ENCODE measurements around the gene AEBP1.

Gene AEBP1

DNA sequence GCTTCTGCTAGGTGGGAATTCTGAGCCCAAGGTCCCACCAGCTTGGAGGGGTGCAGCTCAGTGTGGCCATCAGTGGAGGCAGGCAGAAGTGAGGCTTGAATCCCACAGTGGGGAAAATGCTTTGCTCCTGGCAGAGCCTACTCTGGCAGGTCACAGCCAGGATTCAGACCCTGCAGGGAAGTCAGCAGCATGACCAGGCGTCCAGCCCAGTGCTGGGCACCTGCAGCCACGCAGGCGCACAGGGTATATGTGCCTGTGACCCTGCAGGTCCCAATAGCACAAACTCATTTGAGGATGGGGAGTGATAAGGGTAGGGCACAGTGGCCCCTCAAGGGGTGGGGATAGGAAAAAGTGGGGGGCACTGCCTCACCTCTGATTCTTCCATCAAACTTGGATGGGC lies 8.4 kb upstream of the AEBP1 start:
- H3K9ac ChIP-seq: no peak overlapping the region
- H3K27me3 ChIP-seq (ENCODE audit: control insufficient read depth, insufficient read depth, low read length): no peaks in the 10 kb centered on the region
- no peak overlapping the region for H2AFZ ChIP-seq
- H3K79me2 ChIP-seq: no peaks in the 10 kb centered on the region
- H3K27ac ChIP-seq: no peak overlapping the region
- no peaks in the 10 kb centered on the region for H3K36me3 ChIP-seq (ENCODE audit: control insufficient read depth, insufficient read depth, low read length)
- H3K4me1 ChIP-seq: no peaks in the 10 kb centered on the region
- no peak overlapping the region for H3K4me3 ChIP-seq (ENCODE audit: low read depth, low read length)
- TF ChIP-seq, protein P1, sequence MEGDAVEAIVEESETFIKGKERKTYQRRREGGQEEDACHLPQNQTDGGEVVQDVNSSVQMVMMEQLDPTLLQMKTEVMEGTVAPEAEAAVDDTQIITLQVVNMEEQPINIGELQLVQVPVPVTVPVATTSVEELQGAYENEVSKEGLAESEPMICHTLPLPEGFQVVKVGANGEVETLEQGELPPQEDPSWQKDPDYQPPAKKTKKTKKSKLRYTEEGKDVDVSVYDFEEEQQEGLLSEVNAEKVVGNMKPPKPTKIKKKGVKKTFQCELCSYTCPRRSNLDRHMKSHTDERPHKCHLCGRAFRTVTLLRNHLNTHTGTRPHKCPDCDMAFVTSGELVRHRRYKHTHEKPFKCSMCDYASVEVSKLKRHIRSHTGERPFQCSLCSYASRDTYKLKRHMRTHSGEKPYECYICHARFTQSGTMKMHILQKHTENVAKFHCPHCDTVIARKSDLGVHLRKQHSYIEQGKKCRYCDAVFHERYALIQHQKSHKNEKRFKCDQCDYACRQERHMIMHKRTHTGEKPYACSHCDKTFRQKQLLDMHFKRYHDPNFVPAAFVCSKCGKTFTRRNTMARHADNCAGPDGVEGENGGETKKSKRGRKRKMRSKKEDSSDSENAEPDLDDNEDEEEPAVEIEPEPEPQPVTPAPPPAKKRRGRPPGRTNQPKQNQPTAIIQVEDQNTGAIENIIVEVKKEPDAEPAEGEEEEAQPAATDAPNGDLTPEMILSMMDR (IDR thresholded peaks at IDR 0.05): no peak
- H3K4me2 ChIP-seq (ENCODE audit: low read length): no peak overlapping the region
- no peaks in the 10 kb centered on the region for H3K9me3 ChIP-seq (ENCODE audit: control insufficient read depth, low read length)

DNA sequence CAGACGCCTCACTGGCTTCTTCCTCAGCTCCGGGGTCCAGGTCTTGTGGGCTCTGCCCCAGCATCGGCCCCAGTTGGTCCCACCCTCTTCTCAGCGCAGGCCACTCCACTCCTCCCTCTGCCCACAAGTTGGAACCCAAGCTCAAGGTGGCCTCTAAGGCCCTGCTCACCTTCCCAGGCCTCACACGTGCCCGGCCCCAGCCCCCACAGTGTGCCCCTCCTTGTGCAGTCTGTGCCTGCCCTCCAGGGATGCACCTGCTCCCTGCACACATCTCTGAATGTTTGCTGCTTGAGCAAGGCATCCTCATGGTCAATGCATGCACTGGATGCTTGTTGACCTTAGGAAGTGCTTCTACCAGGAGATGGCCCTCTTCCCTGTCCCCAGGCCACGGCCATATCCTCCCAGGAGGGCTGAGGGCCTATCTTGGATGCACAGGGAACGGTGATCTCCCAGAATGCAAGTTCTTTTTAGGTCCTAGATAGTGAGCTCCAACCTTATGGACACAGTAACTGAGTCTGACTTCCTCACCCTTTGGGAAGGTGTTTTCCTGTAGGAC lies 7.7 kb upstream of the AEBP1 start:
- Histone ChIP-seq H3K79me2 (no peaks in the 10 kb centered on the region), H3K36me3 (ENCODE audit: control insufficient read depth, insufficient read depth, low read length) (no peaks in the 10 kb centered on the region), H3K9ac (no peak overlapping the region), H3K27ac (no peak overlapping the region), H3K4me1 (no peaks in the 10 kb centered on the region), H2AFZ (no peak overlapping the region), H3K9me3 (ENCODE audit: control insufficient read depth, low read length) (no peaks in the 10 kb centered on the region), H3K27me3 (ENCODE audit: control insufficient read depth, insufficient read depth, low read length) (no peaks in the 10 kb centered on the region), H3K4me2 (ENCODE audit: low read length) (no peak overlapping the region), H3K4me3 (ENCODE audit: low read depth, low read length) (no peak overlapping the region)
- TF ChIP-seq, protein P1 (IDR thresholded peaks at IDR 0.05): no peak

DNA sequence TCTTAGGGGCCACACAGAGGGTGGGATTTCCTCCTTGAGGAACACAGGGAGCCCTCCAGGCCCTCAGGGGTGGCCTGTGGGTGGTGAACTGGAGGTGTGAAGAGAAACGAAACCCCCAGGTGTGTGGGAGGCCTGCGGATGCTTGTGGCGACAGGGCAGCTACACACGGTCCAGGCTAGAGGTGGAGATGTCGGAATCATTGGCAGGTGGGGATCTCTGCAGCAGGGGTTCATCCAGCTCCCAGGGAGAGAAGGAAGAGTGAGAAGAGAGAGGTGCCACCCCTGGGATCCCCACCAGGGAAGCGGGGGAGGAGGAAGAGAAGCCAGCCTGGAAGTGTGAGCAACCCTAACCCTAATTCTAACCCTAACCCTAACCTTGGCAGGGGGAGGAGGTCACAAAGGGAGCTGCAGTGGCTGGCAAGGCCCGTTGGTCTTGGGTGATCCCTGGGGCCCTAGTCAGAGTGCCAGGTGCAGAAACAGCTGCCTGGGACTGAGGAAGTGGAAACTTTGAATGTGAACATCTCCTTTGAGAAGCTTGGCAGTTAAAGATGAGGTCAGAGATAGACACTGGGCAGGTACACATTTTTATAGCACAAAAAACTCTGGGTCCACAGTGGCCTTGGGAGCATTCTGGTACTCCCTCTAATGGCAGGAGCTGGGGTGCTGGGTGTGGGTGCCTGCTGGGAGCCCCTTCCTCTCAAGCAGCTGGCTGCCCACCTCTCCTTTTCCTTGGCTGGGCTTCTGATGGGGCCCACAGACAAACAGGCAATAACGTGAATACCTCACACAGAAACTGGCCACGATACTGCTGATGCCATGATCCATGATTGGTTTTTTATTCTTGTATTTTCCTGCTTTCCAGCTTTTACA lies 6.8 kb upstream of the AEBP1 start:
- H3K36me3 ChIP-seq (ENCODE audit: control insufficient read depth, insufficient read depth, low read length): no peaks in the 10 kb centered on the region
- no peak overlapping the region for H3K4me3 ChIP-seq (ENCODE audit: low read depth, low read length)
- no peaks in the 10 kb centered on the region for H3K79me2 ChIP-seq
- TF ChIP-seq, protein P1 (IDR thresholded peaks at IDR 0.05): no peak
- no peaks in the 10 kb centered on the region for H3K27me3 ChIP-seq (ENCODE audit: control insufficient read depth, insufficient read depth, low read length)
- H2AFZ ChIP-seq: no peak overlapping the region
- no peaks in the 10 kb centered on the region for H3K9me3 ChIP-seq (ENCODE audit: control insufficient read depth, low read length)
- no peaks in the 10 kb centered on the region for H3K4me1 ChIP-seq
- no peak overlapping the region for H3K9ac ChIP-seq
- H3K27ac ChIP-seq: no peak overlapping the region
- no peak overlapping the region for H3K4me2 ChIP-seq (ENCODE audit: low read length)

DNA sequence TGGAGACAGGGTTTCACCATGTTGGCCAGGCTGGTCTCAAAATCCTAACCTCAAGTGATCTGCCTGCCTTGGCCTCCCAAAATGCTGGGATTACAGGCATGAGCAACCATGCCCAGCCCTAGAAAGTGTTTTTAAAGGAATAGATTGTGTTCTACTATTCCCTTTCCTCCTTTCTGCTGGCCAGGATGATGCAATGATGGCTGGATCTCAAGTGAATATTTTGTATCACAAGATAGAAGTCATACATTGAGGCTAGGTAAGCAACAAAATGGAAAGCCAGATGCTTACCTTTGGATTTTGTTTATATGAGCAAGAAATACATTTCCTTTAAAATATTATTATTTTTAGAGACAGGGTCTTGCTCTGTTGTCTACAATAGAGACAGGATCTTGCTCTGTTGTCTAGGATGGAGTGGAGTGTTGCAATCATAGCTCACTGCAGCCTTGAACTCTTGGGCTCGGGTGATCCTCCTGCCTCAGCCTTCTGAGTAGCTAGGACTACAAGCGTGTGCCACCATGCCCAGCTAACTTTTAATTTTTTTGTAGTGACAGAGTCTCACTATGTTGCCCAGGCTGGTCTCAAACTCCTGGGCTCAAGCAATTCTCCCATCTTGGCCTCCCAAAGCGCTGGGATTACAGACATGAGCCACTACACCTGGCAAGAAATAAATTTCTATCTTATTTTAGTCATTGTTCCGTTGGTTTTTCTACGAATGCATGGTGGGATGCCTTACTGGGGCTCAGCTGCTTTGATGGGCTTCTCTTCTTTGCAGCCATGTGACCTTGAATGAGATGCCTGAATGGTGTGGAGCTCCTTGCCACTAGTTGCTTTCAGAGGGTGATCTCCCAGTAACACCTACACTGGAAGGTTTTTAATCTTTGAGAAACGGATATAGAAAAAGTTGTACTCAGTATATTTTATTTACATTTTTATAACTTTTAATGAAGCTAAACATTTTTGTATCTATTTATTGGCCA lies 5.8 kb upstream of the AEBP1 start:
- Histone ChIP-seq H3K4me3 (ENCODE audit: low read depth, low read length) (no peak overlapping the region), H3K36me3 (ENCODE audit: control insufficient read depth, insufficient read depth, low read length) (no peaks in the 10 kb centered on the region), H3K4me1 (no peaks in the 10 kb centered on the region), H3K9me3 (ENCODE audit: control insufficient read depth, low read length) (no peaks in the 10 kb centered on the region), H3K79me2 (no peaks in the 10 kb centered on the region), H3K4me2 (ENCODE audit: low read length) (no peak overlapping the region), H3K27ac (no peak overlapping the region), H2AFZ (no peak overlapping the region), H3K27me3 (ENCODE audit: control insufficient read depth, insufficient read depth, low read length) (no peaks in the 10 kb centered on the region), H3K9ac (no peak overlapping the region)
- TF ChIP-seq, protein P1 (IDR thresholded peaks at IDR 0.05): no peak

All from parathyroid adenoma (tissue), 2 donors.